Measurements from ENCODE around the gene TMPRSS12.
A peak's percentile ranks its signal among the peaks of the same experiment; 100 is the strongest.
"Not testable (repeated sequence)": the region's sequence is repeated elsewhere in the genome, so short reads cannot be mapped to it uniquely, and the experiment has no call there.

TMPRSS12 gene

GRCh38 chr12:50928392-50928791, 85.7 kb downstream of the TMPRSS12 start:
- TF ChIP-seq ZFX (IDR thresholded peaks at IDR 0.05; ENCODE audit: borderline replicate concordance) (no peak), CTCF (IDR thresholded peaks at IDR 0.05) (no peak)

GRCh38 chr12:50929831-50930230, 87.1 kb downstream of the TMPRSS12 start:
- TF ChIP-seq ZFX (IDR thresholded peaks at IDR 0.05; ENCODE audit: borderline replicate concordance) (no peak), CTCF (IDR thresholded peaks at IDR 0.05) (no peak)
- no peak overlapping the region for H3K27ac ChIP-seq

More at GRCh38 chr12:50928392-50928791, 85.7 kb downstream of the TMPRSS12 start:
- H3K27ac ChIP-seq, result 0 out of 2 replicates have a peak overlapping the region, but pooled peaks have one; percentile 1

- not testable (repeated sequence) for H3K27ac ChIP-seq
These were observed 87.8 kb downstream of the TMPRSS12 start for GRCh38 chr12:50930477-50930876.

GRCh38 chr12:50932787-50933280, 90.1 kb downstream of the TMPRSS12 start:
- TF ChIP-seq CTCF (IDR thresholded peaks at IDR 0.05), result no peak
- TF ChIP-seq ZFX (IDR thresholded peaks at IDR 0.05; ENCODE audit: borderline replicate concordance), result no peak
- H3K27ac ChIP-seq, result peak overlapping the region; percentile 74

GRCh38 chr12:50933459-50934124, 90.9 kb downstream of the TMPRSS12 start:
- peak overlapping the region; percentile 74 for H3K27ac ChIP-seq
- no peak for TF ChIP-seq CTCF (IDR thresholded peaks at IDR 0.05)

- TF ChIP-seq ZFX (IDR thresholded peaks at IDR 0.05; ENCODE audit: borderline replicate concordance), result no peak
- no peak for TF ChIP-seq CTCF (IDR thresholded peaks at IDR 0.05)
- peak overlapping the region; percentile 74 for H3K27ac ChIP-seq
These were observed 91.7 kb downstream of the TMPRSS12 start for GRCh38 chr12:50934371-50934851.

- H3K27ac ChIP-seq, result peak overlapping the region; percentile 74
- TF ChIP-seq ZFX (IDR thresholded peaks at IDR 0.05; ENCODE audit: borderline replicate concordance), result no peak
- TF ChIP-seq CTCF (IDR thresholded peaks at IDR 0.05), result no peak
These were observed 92.5 kb downstream of the TMPRSS12 start for GRCh38 chr12:50934981-50935807.
